Neural cell (in vitro differentiated cells): Measurements from ENCODE around the gene WFIKKN1. TPM values are rescaled to one million over a fixed set of nuclear protein-coding genes. Genes with fewer than 3 reads are reported as not detected.

ENCODE experiments used
- H2AFZ ChIP-seq: fragments of 200-600, 300-800 bp; sonication (generic), shearing (Covaris generic); 2 replicates; pipeline ENCODE4 v1.6.0; 2014; ENCODE audit warnings: low read depth, mild to moderate bottlenecking, antibody characterized with exemption, low read length, moderate library complexity
- H3F3A ChIP-seq: fragments of 200-600 bp; shearing (Covaris generic); 2 replicates; pipeline ENCODE4 v1.6.1; 2016; ENCODE audit warnings: mild to moderate bottlenecking, moderate library complexity, mixed read lengths, antibody characterized with exemption, low read length; ENCODE audit not compliant: insufficient read depth, poor library complexity, severe bottlenecking
- H3K27ac ChIP-seq: fragments of 200-600, 300-800 bp; sonication (generic), shearing (Covaris generic); 2 replicates; pipeline ENCODE4 v1.5.1; 2014; ENCODE audit warnings: mild to moderate bottlenecking, low read length, moderate library complexity
- H3K27me3 ChIP-seq: fragments of 300-800, 200-600 bp; sonication (generic), shearing (Covaris generic); 2 replicates; pipeline ENCODE4 v1.6.0; 2014; ENCODE audit warnings: mild to moderate bottlenecking, low read depth, low read length, moderate library complexity; ENCODE audit not compliant: insufficient read depth
- H3K36me3 ChIP-seq: fragments of 300-800, 200-600 bp; sonication (generic), shearing (Covaris generic); 2 replicates; pipeline ENCODE4 v1.5.1; 2014; ENCODE audit warnings: mild to moderate bottlenecking, antibody characterized with exemption, low read length, moderate library complexity; ENCODE audit not compliant: insufficient read depth
- H3K4me2 ChIP-seq: fragments of 300-800, 200-600 bp; sonication (generic), shearing (Covaris generic); 2 replicates; pipeline ENCODE4 v1.6.0; 2014; ENCODE audit warnings: mild to moderate bottlenecking, low read length
- H3K4me3 ChIP-seq: fragments of 300-800, 200-600 bp; sonication (generic), shearing (Covaris generic); 2 replicates; pipeline ENCODE4 v1.5.1; 2014; ENCODE audit warnings: mild to moderate bottlenecking, low read length, moderate library complexity
- H3K79me2 ChIP-seq: fragments of 200-600 bp; shearing (Covaris generic); replicated peaks from 2 replicates; pipeline ENCODE4 v1.6.0; 2014; ENCODE audit warnings: mild to moderate bottlenecking, low read length, moderate library complexity; ENCODE audit not compliant: insufficient read depth
- H3K9ac ChIP-seq: fragments of 300-800, 200-600 bp; sonication (generic), shearing (Covaris generic); 2 replicates; pipeline ENCODE4 v1.6.1; 2016; ENCODE audit warnings: mild to moderate bottlenecking, low read length, mixed read lengths
- H3K9me2 ChIP-seq: fragments of 200-600 bp; shearing (Covaris generic); 2 replicates; pipeline ENCODE4 v1.6.1; 2016; ENCODE audit warnings: mild to moderate bottlenecking, low read length, mixed read lengths; ENCODE audit not compliant: insufficient read depth
- H3K9me3 ChIP-seq: fragments of 200-600, 300-800 bp; sonication (generic), shearing (Covaris generic); 2 replicates; pipeline ENCODE4 v1.6.1; 2016; ENCODE audit warnings: mild to moderate bottlenecking, mixed run types, low read length, moderate library complexity, mixed read lengths
- H4K20me1 ChIP-seq: fragments of 200-600 bp; shearing (Covaris generic); 2 replicates; pipeline ENCODE4 v1.6.1; 2016; ENCODE audit warnings: mild to moderate bottlenecking, mixed run types; ENCODE audit not compliant: insufficient read depth
- EP300 ChIP-seq: fragments of 450-650 bp; conservative IDR thresholded peaks from 2 replicates; pipeline ENCODE4 v1.6.1; 2014; ENCODE audit warnings: antibody characterized with exemption, mild to moderate bottlenecking, moderate library complexity; ENCODE audit not compliant: poor library complexity, severe bottlenecking
- EZH2 ChIP-seq: fragments of 200-600, 300-800 bp; shearing (Covaris generic), sonication (generic); IDR thresholded peaks from 2 replicates; pipeline ENCODE4 v1.6.1; 2014; ENCODE audit warnings: antibody characterized with exemption, low read length, borderline replicate concordance, mild to moderate bottlenecking; ENCODE audit not compliant: insufficient read depth, poor library complexity, severe bottlenecking
- MXI1 ChIP-seq: fragments of 450-650 bp; conservative IDR thresholded peaks from 2 replicates; pipeline ENCODE4 v1.6.1; 2014; ENCODE audit warnings: antibody characterized with exemption, mild to moderate bottlenecking; ENCODE audit not compliant: poor library complexity, severe bottlenecking
- POLR2AphosphoS5 ChIP-seq: IDR thresholded peaks from 2 replicates; pipeline ENCODE4 v1.6.1; 2012
- RAD21 ChIP-seq: fragments of 450-650 bp; conservative IDR thresholded peaks from 2 replicates; pipeline ENCODE4 v1.6.1; 2014; ENCODE audit warnings: antibody characterized with exemption, mild to moderate bottlenecking, moderate library complexity
- SMC3 ChIP-seq: fragments of 450-650 bp; conservative IDR thresholded peaks from 2 replicates; pipeline ENCODE4 v1.6.1; 2014; ENCODE audit warnings: antibody characterized with exemption, mild to moderate bottlenecking, moderate library complexity; ENCODE audit not compliant: poor library complexity
- TAF1 ChIP-seq: IDR thresholded peaks from 2 replicates; pipeline ENCODE4 v1.6.1; 2012; ENCODE audit warnings: low read depth
- polyA plus RNA-seq: library from polyadenylated mRNA; depleted of rRNA; stranded (reverse); fragments of >200 nt; gene quantifications from 2 replicates; pipeline ENCODE4 v1.2.3, GENCODE V29; 2014
- TF ChIP-seq, protein P1 (sequence below): IDR thresholded peaks from 2 replicates; pipeline ENCODE4 v1.6.1; 2012; ENCODE audit warnings: borderline replicate concordance
- TF ChIP-seq, protein P2 (sequence below): fragments of 450-650 bp; IDR thresholded peaks from 2 replicates; pipeline ENCODE4 v1.5.1; 2014; ENCODE audit warnings: antibody characterized with exemption, mild to moderate bottlenecking, moderate library complexity; ENCODE audit not compliant: poor library complexity, severe bottlenecking

Gene WFIKKN1
- polyA plus RNA-seq, 1 donor from 2014 or later, result 0.43 TPM

DNA sequence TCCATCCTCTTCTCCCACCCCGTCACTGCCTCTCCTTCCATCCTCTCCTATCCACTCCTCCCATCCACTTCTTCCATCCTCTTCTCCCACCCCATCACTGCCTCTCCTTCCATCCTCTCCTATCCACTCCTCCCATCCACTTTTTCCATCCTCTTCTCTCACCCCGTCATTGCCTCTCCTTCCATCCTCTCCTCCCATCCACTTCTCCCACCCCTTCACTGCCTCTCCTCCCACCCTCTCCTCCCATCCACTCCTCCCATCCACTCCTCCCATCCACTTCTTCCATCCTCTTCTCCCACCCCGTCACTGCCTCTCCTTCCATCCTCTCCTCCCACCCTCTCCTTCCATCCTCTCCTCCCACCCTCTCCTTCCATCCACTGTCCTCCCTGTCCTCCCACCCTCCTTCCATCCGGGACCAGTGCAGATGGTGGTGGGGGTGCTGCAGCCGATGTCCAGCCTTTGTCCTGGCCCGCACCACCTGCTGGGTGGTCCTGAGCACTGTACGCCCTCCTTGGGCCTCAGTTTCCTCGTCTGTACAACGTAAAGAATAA lies 1.1 kb downstream of the WFIKKN1 start:
- Histone ChIP-seq H4K20me1 (no peaks in the 10 kb centered on the region), H2AFZ (no peak overlapping the region), H3K79me2 (no peaks in the 10 kb centered on the region), H3K27ac (no peak overlapping the region), H3K9me3 (no peaks in the 10 kb centered on the region), H3K9ac (no peak overlapping the region), H3K4me2 (no peak overlapping the region), H3K36me3 (no peaks in the 10 kb centered on the region), H3K4me3 (no peak overlapping the region), H3K9me2 (no peaks in the 10 kb centered on the region), H3K27me3 (no peaks in the 10 kb centered on the region), H3F3A (no peaks in the 10 kb centered on the region)
- no peak for TF ChIP-seq SMC3
- no peak for TF ChIP-seq EP300
- TF ChIP-seq, protein P1, sequence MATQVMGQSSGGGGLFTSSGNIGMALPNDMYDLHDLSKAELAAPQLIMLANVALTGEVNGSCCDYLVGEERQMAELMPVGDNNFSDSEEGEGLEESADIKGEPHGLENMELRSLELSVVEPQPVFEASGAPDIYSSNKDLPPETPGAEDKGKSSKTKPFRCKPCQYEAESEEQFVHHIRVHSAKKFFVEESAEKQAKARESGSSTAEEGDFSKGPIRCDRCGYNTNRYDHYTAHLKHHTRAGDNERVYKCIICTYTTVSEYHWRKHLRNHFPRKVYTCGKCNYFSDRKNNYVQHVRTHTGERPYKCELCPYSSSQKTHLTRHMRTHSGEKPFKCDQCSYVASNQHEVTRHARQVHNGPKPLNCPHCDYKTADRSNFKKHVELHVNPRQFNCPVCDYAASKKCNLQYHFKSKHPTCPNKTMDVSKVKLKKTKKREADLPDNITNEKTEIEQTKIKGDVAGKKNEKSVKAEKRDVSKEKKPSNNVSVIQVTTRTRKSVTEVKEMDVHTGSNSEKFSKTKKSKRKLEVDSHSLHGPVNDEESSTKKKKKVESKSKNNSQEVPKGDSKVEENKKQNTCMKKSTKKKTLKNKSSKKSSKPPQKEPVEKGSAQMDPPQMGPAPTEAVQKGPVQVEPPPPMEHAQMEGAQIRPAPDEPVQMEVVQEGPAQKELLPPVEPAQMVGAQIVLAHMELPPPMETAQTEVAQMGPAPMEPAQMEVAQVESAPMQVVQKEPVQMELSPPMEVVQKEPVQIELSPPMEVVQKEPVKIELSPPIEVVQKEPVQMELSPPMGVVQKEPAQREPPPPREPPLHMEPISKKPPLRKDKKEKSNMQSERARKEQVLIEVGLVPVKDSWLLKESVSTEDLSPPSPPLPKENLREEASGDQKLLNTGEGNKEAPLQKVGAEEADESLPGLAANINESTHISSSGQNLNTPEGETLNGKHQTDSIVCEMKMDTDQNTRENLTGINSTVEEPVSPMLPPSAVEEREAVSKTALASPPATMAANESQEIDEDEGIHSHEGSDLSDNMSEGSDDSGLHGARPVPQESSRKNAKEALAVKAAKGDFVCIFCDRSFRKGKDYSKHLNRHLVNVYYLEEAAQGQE, result no peak
- TF ChIP-seq, protein P2, sequence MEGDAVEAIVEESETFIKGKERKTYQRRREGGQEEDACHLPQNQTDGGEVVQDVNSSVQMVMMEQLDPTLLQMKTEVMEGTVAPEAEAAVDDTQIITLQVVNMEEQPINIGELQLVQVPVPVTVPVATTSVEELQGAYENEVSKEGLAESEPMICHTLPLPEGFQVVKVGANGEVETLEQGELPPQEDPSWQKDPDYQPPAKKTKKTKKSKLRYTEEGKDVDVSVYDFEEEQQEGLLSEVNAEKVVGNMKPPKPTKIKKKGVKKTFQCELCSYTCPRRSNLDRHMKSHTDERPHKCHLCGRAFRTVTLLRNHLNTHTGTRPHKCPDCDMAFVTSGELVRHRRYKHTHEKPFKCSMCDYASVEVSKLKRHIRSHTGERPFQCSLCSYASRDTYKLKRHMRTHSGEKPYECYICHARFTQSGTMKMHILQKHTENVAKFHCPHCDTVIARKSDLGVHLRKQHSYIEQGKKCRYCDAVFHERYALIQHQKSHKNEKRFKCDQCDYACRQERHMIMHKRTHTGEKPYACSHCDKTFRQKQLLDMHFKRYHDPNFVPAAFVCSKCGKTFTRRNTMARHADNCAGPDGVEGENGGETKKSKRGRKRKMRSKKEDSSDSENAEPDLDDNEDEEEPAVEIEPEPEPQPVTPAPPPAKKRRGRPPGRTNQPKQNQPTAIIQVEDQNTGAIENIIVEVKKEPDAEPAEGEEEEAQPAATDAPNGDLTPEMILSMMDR, result no peak
- no peak for TF ChIP-seq EZH2
- no peak for TF ChIP-seq RAD21
- no peak for TF ChIP-seq TAF1
- no peak for TF ChIP-seq MXI1
- no peak for TF ChIP-seq POLR2AphosphoS5

DNA sequence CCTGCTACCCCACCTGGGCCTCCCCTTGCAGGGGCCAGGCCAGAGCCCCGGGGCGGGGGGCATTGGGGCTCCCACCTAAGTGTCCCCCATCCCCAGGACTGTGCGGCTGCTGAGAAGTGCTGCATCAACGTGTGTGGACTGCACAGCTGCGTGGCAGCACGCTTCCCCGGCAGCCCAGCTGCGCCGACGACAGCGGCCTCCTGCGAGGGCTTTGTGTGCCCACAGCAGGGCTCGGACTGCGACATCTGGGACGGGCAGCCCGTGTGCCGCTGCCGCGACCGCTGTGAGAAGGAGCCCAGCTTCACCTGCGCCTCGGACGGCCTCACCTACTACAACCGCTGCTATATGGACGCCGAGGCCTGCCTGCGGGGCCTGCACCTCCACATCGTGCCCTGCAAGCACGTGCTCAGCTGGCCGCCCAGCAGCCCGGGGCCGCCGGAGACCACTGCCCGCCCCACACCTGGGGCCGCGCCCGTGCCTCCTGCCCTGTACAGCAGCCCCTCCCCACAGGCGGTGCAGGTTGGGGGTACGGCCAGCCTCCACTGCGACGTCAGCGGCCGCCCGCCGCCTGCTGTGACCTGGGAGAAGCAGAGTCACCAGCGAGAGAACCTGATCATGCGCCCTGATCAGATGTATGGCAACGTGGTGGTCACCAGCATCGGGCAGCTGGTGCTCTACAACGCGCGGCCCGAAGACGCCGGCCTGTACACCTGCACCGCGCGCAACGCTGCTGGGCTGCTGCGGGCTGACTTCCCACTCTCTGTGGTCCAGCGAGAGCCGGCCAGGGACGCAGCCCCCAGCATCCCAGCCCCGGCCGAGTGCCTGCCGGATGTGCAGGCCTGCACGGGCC lies 1.9 kb downstream of the WFIKKN1 start:
- no peaks in the 10 kb centered on the region for H4K20me1 ChIP-seq
- TF ChIP-seq SMC3 (no peak), EP300 (no peak), POLR2AphosphoS5 (no peak), RAD21 (no peak), EZH2 (no peak), MXI1 (no peak), TAF1 (no peak)
- TF ChIP-seq, protein P1, result no peak
- TF ChIP-seq, protein P2, result no peak
- no peak overlapping the region for H3K9ac ChIP-seq
- H3F3A ChIP-seq, result no peaks in the 10 kb centered on the region
- no peak overlapping the region for H3K4me3 ChIP-seq
- H3K4me2 ChIP-seq, result no peak overlapping the region
- no peaks in the 10 kb centered on the region for H3K79me2 ChIP-seq
- H3K36me3 ChIP-seq, result no peaks in the 10 kb centered on the region
- no peaks in the 10 kb centered on the region for H3K9me2 ChIP-seq
- no peak overlapping the region for H3K27ac ChIP-seq
- no peaks in the 10 kb centered on the region for H3K9me3 ChIP-seq
- no peaks in the 10 kb centered on the region for H3K27me3 ChIP-seq
- H2AFZ ChIP-seq, result no peak overlapping the region
